B cell (primary cell): ENCODE data around the gene RETREG1.

Experiments
- EZH2 ChIP-seq: IDR thresholded peaks from 2 replicates; pipeline ENCODE4 v1.6.1; 2012; ENCODE audit warnings: borderline replicate concordance, low read depth, mild to moderate bottlenecking, moderate library complexity, low read length; ENCODE audit not compliant: insufficient read depth, poor library complexity, severe bottlenecking
- TF ChIP-seq, protein P1 (sequence below): fragments of 200-600 bp; IDR thresholded peaks from one replicate; pipeline ENCODE4 v1.8.0; 2022; ENCODE audit warnings: antibody characterized with exemption, mild to moderate bottlenecking

GRCh38 chr5:16661713-16662112, 44.9 kb upstream of the RETREG1 start:
- TF ChIP-seq, protein P1, sequence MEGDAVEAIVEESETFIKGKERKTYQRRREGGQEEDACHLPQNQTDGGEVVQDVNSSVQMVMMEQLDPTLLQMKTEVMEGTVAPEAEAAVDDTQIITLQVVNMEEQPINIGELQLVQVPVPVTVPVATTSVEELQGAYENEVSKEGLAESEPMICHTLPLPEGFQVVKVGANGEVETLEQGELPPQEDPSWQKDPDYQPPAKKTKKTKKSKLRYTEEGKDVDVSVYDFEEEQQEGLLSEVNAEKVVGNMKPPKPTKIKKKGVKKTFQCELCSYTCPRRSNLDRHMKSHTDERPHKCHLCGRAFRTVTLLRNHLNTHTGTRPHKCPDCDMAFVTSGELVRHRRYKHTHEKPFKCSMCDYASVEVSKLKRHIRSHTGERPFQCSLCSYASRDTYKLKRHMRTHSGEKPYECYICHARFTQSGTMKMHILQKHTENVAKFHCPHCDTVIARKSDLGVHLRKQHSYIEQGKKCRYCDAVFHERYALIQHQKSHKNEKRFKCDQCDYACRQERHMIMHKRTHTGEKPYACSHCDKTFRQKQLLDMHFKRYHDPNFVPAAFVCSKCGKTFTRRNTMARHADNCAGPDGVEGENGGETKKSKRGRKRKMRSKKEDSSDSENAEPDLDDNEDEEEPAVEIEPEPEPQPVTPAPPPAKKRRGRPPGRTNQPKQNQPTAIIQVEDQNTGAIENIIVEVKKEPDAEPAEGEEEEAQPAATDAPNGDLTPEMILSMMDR = no peak
- no peak for TF ChIP-seq EZH2
